Thymus (tissue), 11 donors: ENCODE results near the gene ABCG2. TPM values are rescaled to one million over a fixed set of nuclear protein-coding genes. Genes with fewer than 3 reads are reported as not detected.
"Not testable (repeated sequence)": the region's sequence is repeated elsewhere in the genome, so short reads cannot be mapped to it uniquely, and the experiment has no call there.

Experiments used
- DNase-seq, 9 donors: peaks; one replicate each; pipeline ENCODE4 v3.0.0-alpha.2; 2013; ENCODE audit warnings: low spot score in 9 of 9, low read depth in 6 of 9, missing footprints in 1 of 9
- H3K27ac ChIP-seq, 2 donors: one replicate each; pipeline ENCODE4 v1.5.1; 2013; ENCODE audit warnings: control low read depth in 1 of 2, low read depth in 1 of 2, low read length in 1 of 2, mild to moderate bottlenecking in 1 of 2, moderate library complexity in 1 of 2
- H3K27me3 ChIP-seq, 2 donors: one replicate each; pipeline ENCODE4 v1.5.1; 2013; ENCODE audit warnings: low read length in 1 of 2; ENCODE audit not compliant: control insufficient read depth in 2 of 2, insufficient read depth in 1 of 2
- H3K36me3 ChIP-seq, 2 donors: one replicate each; pipeline ENCODE4 v1.5.1; 2013; ENCODE audit warnings: low read length in 1 of 2, mild to moderate bottlenecking in 1 of 2, moderate library complexity in 1 of 2; ENCODE audit not compliant: control insufficient read depth in 2 of 2, insufficient read depth in 2 of 2
- H3K4me1 ChIP-seq, 2 donors: one replicate each; pipeline ENCODE4 v1.5.1; 2013; ENCODE audit warnings: low read length in 2 of 2; ENCODE audit not compliant: control insufficient read depth in 2 of 2, insufficient read depth in 2 of 2
- H3K4me3 ChIP-seq, 2 donors: one replicate each; pipeline ENCODE4 v1.5.1; 2013; ENCODE audit warnings: low read length in 2 of 2, control low read depth in 1 of 2, mild to moderate bottlenecking in 1 of 2
- H3K9me3 ChIP-seq, 2 donors: one replicate each; pipeline ENCODE4 v1.5.1; 2013; ENCODE audit warnings: low read length in 1 of 2, mild to moderate bottlenecking in 1 of 2; ENCODE audit not compliant: control insufficient read depth in 2 of 2, insufficient read depth in 1 of 2
- WGBS: extraction: QIAGEN DNeasy Blood & Tissue Kit; methylation state at CpG from one replicate; pipeline ENCODE4 v1.1.7; 2013; 5-methylcytosine and 5-hydroxymethylcytosine counted together
- polyA plus RNA-seq: library from polyadenylated mRNA; stranded (reverse); fragments of 200-250 nt; gene quantifications from one replicate; pipeline ENCODE4 v1.2.3, GENCODE V29; 2013
- total RNA-seq: library from RNA; stranded (reverse); fragments of 120-200 nt; gene quantifications from one replicate; pipeline ENCODE4 v1.2.4, GENCODE V29; 2013
- donor health status: healthy.

Gene ABCG2
- total and polyA plus RNA-seq, 2 donors = 0.59 to 1.4 TPM

- Histone ChIP-seq H3K36me3 (no peaks in the 10 kb centered on the region), H3K9me3 (no peaks in the 10 kb centered on the region), H3K27me3 (no peaks in the 10 kb centered on the region), H3K4me1 (no peaks in the 10 kb centered on the region), H3K27ac (no peak overlapping the region), H3K4me3 (no peak overlapping the region)
- DNase-seq = no peak
- WGBS = 97% methylated on average over 2 of the region's 2 CpGs
These were observed 47.6 kb downstream of the ABCG2 start for GRCh38 chr4:88110826-88111225.

- H3K9me3 ChIP-seq = no peaks in the 10 kb centered on the region
- H3K36me3 ChIP-seq = no peaks in the 10 kb centered on the region
- H3K4me3 ChIP-seq = no peak overlapping the region
- no peaks in the 10 kb centered on the region for H3K4me1 ChIP-seq
- H3K27me3 ChIP-seq = no peaks in the 10 kb centered on the region
- no peak for DNase-seq
- H3K27ac ChIP-seq = no peak overlapping the region
- WGBS = 95% methylated on average over 5 of the region's 5 CpGs
These were observed 49.1 kb downstream of the ABCG2 start for GRCh38 chr4:88109123-88109881.

GRCh38 chr4:88108747-88109122 is 49.7 kb downstream of the ABCG2 start:
- 96% methylated on average over 5 of the region's 5 CpGs for WGBS
- Histone ChIP-seq H3K27ac (no peak overlapping the region), H3K4me1 (no peaks in the 10 kb centered on the region), H3K27me3 (no peaks in the 10 kb centered on the region), H3K36me3 (no peaks in the 10 kb centered on the region), H3K4me3 (no peak overlapping the region), H3K9me3 (no peaks in the 10 kb centered on the region)
- DNase-seq = no peak

GRCh38 chr4:88108108-88108465 is 50.4 kb downstream of the ABCG2 start:
- not testable (repeated sequence) for H3K27ac ChIP-seq, H3K36me3 ChIP-seq
- 97% methylated on average over 7 of the region's 7 CpGs for WGBS

DNA sequence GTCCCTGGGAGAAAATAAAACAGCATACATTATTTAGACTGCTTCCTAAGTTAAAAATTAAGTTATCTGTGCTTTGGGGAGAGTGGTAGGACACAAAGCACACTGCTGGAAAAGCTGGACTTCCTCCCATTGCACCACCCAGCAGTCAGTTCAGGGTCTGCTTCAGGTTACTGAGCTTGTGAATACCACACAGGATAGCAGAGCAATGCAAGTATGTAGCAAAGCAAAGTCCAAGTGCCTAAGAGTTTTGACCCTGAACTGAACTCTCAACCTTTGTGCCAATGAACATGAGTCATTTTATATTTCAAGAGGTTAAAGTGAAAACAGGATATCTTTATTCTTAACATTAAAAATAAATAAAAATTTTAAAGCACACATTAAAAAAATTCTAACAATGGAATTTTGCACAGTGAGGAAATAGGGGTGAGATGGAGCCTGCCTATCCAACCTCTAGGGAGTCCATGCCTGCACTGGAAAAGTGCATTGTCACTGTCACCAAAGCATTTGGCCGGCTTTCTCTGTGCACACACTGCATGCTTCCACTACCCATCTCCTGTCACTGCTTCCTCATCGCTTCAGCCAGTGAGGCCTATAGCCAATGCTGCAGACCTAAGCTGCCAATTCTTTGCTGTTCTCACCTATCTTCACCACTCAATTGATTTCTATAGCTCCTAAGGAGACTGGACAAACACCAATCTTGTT is 50.9 kb downstream of the ABCG2 start:
- Histone ChIP-seq H3K4me1 (no peaks in the 10 kb centered on the region), H3K4me3 (no peak overlapping the region), H3K9me3 (no peaks in the 10 kb centered on the region), H3K36me3 (no peaks in the 10 kb centered on the region), H3K27ac (no peak overlapping the region), H3K27me3 (no peaks in the 10 kb centered on the region)
- DNase-seq = no peak
- 49% methylated on average over 2 of the region's 2 CpGs for WGBS

More at GRCh38 chr4:88108108-88108465, 50.4 kb downstream of the ABCG2 start:
- H3K4me1 ChIP-seq, H3K27me3 ChIP-seq, DNase-seq, H3K9me3 ChIP-seq, H3K4me3 ChIP-seq: not testable (repeated sequence)

GRCh38 chr4:88106205-88106604 is 52.2 kb downstream of the ABCG2 start:
- Histone ChIP-seq H3K4me1 (no peaks in the 10 kb centered on the region), H3K36me3 (no peaks in the 10 kb centered on the region), H3K27ac (no peak overlapping the region), H3K4me3 (no peak overlapping the region), H3K9me3 (no peaks in the 10 kb centered on the region), H3K27me3 (no peaks in the 10 kb centered on the region)
- no peak for DNase-seq
- 94% methylated on average over 3 of the region's 3 CpGs for WGBS

DNA sequence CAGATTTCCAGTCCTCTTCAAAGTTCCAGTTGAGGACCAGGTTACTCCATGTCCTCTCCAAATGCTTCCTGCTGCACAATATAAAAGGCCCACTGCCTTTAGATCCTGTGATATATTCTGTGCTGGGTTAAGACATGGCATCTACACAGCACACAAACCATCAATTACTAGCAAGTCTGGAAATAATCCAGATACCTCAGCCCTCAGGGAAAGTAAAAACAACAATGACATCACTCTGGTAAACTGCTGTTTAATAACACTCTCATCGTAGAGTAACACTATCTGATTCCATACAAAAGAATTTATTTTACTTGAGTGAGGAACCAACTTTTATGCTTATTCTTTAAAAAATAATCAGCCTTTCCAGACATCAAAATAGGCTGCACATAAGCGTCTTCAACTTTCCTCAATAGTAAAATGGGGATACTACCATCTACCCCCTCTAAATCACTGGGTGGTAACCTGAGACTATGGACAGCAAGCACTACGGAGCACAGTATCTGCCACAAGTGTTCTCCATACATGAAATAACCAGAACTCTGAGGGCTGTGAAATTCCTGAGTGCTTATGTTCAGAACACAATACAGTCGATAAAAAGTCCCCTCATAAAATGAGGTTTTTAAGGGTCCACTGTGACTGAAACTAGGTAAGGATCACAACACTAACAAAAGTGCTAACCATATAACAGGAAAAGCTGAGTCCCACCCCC is 53.4 kb downstream of the ABCG2 start:
- WGBS = 94% methylated on average over 4 of the region's 4 CpGs
- no peak for DNase-seq
- Histone ChIP-seq H3K27me3 (no peaks in the 10 kb centered on the region), H3K36me3 (no peaks in the 10 kb centered on the region), H3K27ac (no peak overlapping the region), H3K4me3 (no peak overlapping the region), H3K4me1 (no peaks in the 10 kb centered on the region), H3K9me3 (no peaks in the 10 kb centered on the region)

DNA sequence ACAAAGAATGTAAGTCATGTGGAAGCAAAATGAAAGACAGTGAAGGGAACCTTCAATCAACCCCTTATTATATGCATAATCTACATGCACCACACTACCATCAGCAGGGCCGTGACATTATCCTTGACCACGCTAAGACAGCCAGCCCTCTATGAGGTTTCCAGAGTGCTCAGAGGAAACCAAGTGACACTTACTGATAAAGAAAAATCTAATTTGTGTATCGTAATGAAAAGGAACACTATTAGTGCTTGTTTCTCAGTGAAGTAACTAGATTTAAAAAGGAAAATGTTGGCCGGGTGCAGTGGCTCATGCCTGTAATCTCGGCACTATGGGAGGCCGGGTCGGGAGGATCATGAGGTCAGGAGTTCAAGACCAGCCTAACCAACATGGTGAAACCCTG is 56.4 kb downstream of the ABCG2 start:
- H3K36me3 ChIP-seq = no peaks in the 10 kb centered on the region
- H3K4me1 ChIP-seq = no peaks in the 10 kb centered on the region
- no peak overlapping the region for H3K4me3 ChIP-seq
- no peaks in the 10 kb centered on the region for H3K27me3 ChIP-seq
- no peak overlapping the region for H3K27ac ChIP-seq
- WGBS = 93% methylated on average over 7 of the region's 7 CpGs
- DNase-seq = no peak
- no peaks in the 10 kb centered on the region for H3K9me3 ChIP-seq

DNA sequence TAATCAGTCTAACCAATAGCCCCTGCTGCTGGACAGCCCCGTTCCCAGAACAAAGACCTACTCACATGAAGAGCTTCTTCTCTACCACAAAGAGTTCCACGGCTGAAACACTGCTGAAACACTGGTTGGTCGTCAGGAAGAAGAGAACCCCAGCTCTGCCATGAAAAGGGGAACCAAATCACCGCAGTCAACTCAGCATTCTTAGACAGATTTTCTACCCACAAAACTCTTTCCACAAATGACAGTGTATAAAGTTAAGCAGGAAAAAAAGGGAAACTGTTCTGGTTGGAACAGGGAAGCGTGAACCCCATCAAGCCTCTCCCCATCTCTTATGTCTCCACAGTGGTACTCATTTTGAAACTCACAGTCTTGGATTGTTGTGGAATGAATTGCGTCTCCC is 57.3 kb downstream of the ABCG2 start:
- no peaks in the 10 kb centered on the region for H3K4me1 ChIP-seq
- H3K36me3 ChIP-seq = no peaks in the 10 kb centered on the region
- H3K9me3 ChIP-seq = no peaks in the 10 kb centered on the region
- H3K4me3 ChIP-seq = no peak overlapping the region
- no peaks in the 10 kb centered on the region for H3K27me3 ChIP-seq
- WGBS = 37% methylated on average over 6 of the region's 6 CpGs
- H3K27ac ChIP-seq = no peak overlapping the region
- DNase-seq = peak in 1 of 9 donors; percentile 12
